ENCODE data around the gene KRT86. TPM values are rescaled to one million over a fixed set of nuclear protein-coding genes. Genes with fewer than 3 reads are reported as not detected.
A peak's percentile ranks its signal among the peaks of the same experiment; 100 is the strongest.
"Not testable (repeated sequence)": the region's sequence is repeated elsewhere in the genome, so short reads cannot be mapped to it uniquely, and the experiment has no call there.

The KRT86 gene
- polyA plus RNA-seq, 2 of the 4 experiments (the other 2 are of a cell fraction): 23.5 to 378 TPM

DNA sequence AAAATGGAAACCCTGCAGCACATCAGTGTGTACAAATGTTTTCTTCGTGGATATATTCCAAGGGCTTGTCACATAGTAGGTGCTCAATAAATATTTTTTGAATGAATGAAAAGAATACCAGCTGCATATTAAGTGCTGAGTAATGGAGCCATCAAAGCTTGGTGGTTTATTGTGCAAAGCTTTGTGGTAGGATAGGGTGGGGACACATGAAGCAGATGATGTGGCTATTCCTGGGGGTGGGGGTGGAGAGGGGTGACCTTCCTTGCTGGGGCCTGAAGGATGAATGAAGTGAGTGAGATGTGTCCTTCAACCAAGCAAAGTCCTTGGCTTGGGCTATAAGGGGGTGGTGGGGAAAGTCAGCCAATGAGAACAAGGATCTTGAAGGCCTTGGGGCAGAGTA, 21.2 kb downstream of the KRT86 start:
- ChIA-PET CTCF (interaction anchor here (0.8 to 7.4 kb wide), 10 partner anchors 9 to 589 kb away, joined by 3 to 42 read pairs (median 8); no protein-coding TSS in a partner anchor), POLR2A (no interaction called here)
- no peak for TF ChIP-seq SREBF2 (IDR thresholded peaks at IDR 0.05)
- TF ChIP-seq CHD4 (IDR thresholded peaks at IDR 0.05; ENCODE audit: borderline replicate concordance): no peak
- TF ChIP-seq, protein P1, sequence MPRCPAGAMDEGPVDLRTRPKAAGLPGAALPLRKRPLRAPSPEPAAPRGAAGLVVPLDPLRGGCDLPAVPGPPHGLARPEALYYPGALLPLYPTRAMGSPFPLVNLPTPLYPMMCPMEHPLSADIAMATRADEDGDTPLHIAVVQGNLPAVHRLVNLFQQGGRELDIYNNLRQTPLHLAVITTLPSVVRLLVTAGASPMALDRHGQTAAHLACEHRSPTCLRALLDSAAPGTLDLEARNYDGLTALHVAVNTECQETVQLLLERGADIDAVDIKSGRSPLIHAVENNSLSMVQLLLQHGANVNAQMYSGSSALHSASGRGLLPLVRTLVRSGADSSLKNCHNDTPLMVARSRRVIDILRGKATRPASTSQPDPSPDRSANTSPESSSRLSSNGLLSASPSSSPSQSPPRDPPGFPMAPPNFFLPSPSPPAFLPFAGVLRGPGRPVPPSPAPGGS (IDR thresholded peaks at IDR 0.05): no peak
- TF ChIP-seq, protein P2, sequence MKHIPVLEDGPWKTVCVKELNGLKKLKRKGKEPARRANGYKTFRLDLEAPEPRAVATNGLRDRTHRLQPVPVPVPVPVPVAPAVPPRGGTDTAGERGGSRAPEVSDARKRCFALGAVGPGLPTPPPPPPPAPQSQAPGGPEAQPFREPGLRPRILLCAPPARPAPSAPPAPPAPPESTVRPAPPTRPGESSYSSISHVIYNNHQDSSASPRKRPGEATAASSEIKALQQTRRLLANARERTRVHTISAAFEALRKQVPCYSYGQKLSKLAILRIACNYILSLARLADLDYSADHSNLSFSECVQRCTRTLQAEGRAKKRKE (CRISPR knock-in tag; IDR thresholded peaks at IDR 0.05; ENCODE audit: low read depth): no peak
- no peak for TF ChIP-seq HEYL (CRISPR knock-in tag; IDR thresholded peaks at IDR 0.05)
- TF ChIP-seq CBX2 (IDR thresholded peaks at IDR 0.05; ENCODE audit: borderline replicate concordance, low read depth): no peak
- Histone ChIP-seq H3K4me3 (no peak overlapping the region), H3K4me2 (no peak overlapping the region), H3K4me1 (peaks cover 28% of the 10 kb centered on the region), H3K9me3 (no peaks in the 10 kb centered on the region), H3K27ac (peak overlapping the region in 1 of 2 experiments; percentile 19; a peak in 1 of 6 replicates)
- WGBS (ENCODE audit: missing lambda C conversion rate): 50% methylated on average over 1 of the region's 1 CpG
- no peak for FAIRE-seq
- no peak for DNase-seq (ENCODE audit: low read depth in 1 of 2, low spot score in 1 of 2)
- no peak for ATAC-seq

DNA sequence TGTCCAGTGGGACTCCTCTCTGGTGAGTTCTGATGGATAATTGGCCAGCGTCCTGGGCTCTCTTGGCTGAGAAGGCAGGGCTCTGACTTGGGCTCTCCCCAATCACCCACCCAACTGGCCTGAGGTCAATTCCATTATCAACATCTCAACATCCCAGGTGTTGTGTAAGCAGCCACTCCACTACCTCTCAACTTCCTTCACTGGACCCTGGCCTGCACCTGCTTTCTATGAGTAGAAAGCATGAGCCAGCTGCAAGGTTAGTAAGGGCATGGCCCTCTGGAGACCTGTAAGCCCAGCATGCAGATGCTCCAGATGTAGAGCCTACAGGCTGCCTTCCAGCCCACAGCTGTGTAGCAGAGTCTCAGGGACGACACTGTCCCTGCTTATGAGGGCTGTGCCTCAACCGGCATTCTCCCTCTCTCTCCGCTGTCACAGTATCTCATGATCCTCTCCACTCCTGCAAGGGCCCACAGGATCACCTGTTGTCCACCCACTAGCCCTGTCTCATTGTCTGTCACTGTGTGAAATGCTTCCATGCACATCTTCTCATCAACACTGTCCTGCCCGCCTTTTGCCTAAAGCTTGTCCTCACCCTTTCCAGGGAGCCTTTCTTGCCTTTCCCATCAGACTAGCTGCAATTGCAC, 22.2 kb downstream of the KRT86 start:
- 90% methylated on average over 5 of the region's 5 CpGs for WGBS (ENCODE audit: missing lambda C conversion rate)
- peak overlapping the region in 1 of 2 experiments; percentile 12; a peak in 2 of 6 replicates for H3K27ac ChIP-seq
- H3K9me3 ChIP-seq: no peaks in the 10 kb centered on the region
- CTCF ChIA-PET: interaction anchor here (0.6 to 7.4 kb wide), 11 partner anchors 10 to 583 kb away, joined by 3 to 42 read pairs (median 6); no protein-coding TSS in a partner anchor
- no peak for DNase-seq (ENCODE audit: low read depth in 1 of 2, low spot score in 1 of 2)
- no peak for FAIRE-seq
- TF ChIP-seq CBX2 (IDR thresholded peaks at IDR 0.05; ENCODE audit: borderline replicate concordance, low read depth) (no peak), FOSB (CRISPR knock-in tag; IDR thresholded peaks at IDR 0.05) (no peak), EHF (CRISPR knock-in tag; IDR thresholded peaks at IDR 0.05) (no peak), NR3C1 (IDR thresholded peaks at IDR 0.05) (no peak), NFE2L2 (conservative IDR thresholded peaks at IDR 0.05; ENCODE audit: low read length) (no peak)
- POLR2A ChIA-PET: no interaction called here
- no peak overlapping the region for H3K4me3 ChIP-seq
- H3K4me2 ChIP-seq: no peak overlapping the region
- no peak; a peak in 1 of 6 replicates for ATAC-seq
- peaks cover 23% of the 10 kb centered on the region for H3K4me1 ChIP-seq

DNA sequence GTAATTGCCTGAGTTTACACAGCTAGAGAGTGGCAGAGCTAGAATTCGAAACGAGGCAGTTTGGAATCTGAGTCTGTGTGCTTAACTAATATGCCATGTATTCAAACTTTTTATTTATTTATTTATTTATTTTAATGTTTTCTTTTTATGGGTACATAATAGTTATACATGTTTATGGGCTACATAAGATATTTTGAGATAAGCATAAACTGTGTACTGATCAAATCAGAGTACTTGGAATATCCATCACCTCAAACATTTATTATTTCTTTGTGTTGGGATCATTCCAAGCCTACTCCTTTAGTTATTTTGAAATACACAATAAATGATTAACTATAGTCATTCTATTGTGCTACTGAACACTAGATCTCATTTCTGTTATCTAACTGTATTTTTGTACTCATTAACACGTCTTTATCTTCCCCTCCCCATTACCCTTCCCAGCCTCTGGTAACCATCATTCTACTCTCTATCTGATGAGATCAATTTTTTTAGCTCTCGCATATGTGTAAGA, 24.3 kb downstream of the KRT86 start:
- ATAC-seq (no peak), FAIRE-seq (no peak), DNase-seq (ENCODE audit: low read depth in 1 of 2, low spot score in 1 of 2) (no peak)
- Histone ChIP-seq H3K4me2 (peak overlapping the region; percentile 26; the same call in 2 of the 3 replicates), H3K27ac (no peak overlapping the region), H3K9me3 (no peaks in the 10 kb centered on the region), H3K4me1 (peaks cover 11% of the 10 kb centered on the region), H3K4me3 (no peak overlapping the region)
- TF ChIP-seq POLR2AphosphoS2 (conservative IDR thresholded peaks at IDR 0.05; ENCODE audit: low read length): no peak
- CTCF ChIA-PET: interaction anchor here (2.0 to 4.7 kb wide), 2 partner anchors 15 to 29 kb away, joined by 6 to 33 read pairs; no protein-coding TSS in a partner anchor
- 47% methylated on average over 4 of the region's 4 CpGs for WGBS (ENCODE audit: missing lambda C conversion rate)
- POLR2A ChIA-PET: no interaction called here

DNA sequence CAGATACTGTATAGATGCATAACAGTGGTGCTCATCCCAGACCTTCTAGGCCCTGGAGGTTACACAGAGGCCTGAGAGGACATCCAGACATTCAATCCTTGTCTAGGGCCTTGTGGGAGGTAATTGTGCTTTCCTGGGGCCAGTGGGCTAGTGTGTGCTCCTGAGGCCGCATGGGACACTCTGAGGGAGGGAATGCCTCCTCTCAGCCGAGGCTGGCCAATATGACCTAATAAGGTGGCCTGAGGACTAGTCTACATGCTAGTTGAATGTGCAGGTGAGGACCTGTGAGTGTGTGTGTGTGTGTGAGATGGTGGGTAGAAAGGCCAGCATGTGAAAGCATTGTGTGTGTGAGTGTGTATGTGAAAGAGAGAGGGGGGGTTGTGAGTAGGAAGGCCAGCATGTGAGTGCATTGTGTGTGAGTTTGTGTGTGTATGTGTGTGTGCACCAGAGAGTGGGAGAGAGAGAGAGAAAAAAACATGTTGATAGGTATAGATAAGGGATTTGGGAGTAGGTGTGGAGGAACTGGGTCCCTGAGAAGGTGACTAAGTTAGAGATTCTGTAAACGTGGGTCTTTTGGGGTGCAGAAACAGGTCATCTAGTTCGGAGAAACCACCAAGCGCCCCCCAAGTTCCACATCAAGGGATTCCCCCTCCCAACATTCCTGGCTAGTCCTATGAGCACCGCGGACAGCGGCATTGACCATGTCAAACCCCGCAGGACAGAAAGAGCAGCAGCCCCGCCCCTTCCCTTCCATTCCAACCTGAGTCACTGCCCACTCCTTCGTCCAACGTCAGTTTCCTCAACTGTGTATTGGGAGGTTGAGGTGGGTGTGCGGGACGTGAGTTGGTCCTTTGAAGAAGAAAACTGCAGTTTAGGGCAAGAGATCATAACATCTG, 26.6 kb downstream of the KRT86 start:
- TF ChIP-seq ESRRA (IDR thresholded peaks at IDR 0.05; ENCODE audit: borderline replicate concordance, low read length): no peak
- TF ChIP-seq, protein P3, sequence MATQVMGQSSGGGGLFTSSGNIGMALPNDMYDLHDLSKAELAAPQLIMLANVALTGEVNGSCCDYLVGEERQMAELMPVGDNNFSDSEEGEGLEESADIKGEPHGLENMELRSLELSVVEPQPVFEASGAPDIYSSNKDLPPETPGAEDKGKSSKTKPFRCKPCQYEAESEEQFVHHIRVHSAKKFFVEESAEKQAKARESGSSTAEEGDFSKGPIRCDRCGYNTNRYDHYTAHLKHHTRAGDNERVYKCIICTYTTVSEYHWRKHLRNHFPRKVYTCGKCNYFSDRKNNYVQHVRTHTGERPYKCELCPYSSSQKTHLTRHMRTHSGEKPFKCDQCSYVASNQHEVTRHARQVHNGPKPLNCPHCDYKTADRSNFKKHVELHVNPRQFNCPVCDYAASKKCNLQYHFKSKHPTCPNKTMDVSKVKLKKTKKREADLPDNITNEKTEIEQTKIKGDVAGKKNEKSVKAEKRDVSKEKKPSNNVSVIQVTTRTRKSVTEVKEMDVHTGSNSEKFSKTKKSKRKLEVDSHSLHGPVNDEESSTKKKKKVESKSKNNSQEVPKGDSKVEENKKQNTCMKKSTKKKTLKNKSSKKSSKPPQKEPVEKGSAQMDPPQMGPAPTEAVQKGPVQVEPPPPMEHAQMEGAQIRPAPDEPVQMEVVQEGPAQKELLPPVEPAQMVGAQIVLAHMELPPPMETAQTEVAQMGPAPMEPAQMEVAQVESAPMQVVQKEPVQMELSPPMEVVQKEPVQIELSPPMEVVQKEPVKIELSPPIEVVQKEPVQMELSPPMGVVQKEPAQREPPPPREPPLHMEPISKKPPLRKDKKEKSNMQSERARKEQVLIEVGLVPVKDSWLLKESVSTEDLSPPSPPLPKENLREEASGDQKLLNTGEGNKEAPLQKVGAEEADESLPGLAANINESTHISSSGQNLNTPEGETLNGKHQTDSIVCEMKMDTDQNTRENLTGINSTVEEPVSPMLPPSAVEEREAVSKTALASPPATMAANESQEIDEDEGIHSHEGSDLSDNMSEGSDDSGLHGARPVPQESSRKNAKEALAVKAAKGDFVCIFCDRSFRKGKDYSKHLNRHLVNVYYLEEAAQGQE (IDR thresholded peaks at IDR 0.05): peak; percentile 79
- Histone ChIP-seq H3K27ac (peak overlapping the region in 1 of 2 experiments; percentile 44; a peak in 2 of 6 replicates), H3K9me3 (no peaks in the 10 kb centered on the region), H3K4me3 (no peak overlapping the region), H3K4me2 (no peak overlapping the region), H3K4me1 (peaks cover 9% of the 10 kb centered on the region)
- ChIA-PET POLR2A (no interaction called here), CTCF (interaction anchor here (1.2 kb wide), 1 partner anchor 157 kb away, joined by 3 read pairs; no protein-coding TSS in a partner anchor)
- FAIRE-seq (no peak), ATAC-seq (no peak), DNase-seq (ENCODE audit: low read depth in 1 of 2, low spot score in 1 of 2) (no peak)
- 81% methylated on average over 14 of the region's 14 CpGs for WGBS (ENCODE audit: missing lambda C conversion rate)

DNA sequence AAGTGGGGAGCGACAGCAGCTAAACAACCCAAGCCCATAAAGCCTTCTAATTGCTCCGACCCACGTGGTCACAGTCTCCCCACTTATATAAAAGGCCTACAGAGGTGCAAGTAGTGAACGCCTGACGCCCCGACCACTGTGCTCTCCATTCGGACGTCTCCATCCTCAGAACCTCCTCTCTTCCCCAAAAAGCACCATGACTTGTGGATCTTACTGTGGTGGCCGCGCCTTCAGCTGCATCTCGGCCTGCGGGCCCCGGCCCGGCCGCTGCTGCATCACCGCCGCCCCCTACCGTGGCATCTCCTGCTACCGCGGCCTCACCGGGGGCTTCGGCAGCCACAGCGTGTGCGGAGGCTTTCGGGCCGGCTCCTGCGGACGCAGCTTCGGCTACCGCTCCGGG, 27.3 kb downstream of the KRT86 start:
- WGBS (ENCODE audit: missing lambda C conversion rate): 88% methylated on average over 18 of the region's 31 CpGs
- H3K9me3 ChIP-seq; H3K4me2 ChIP-seq; DNase-seq (ENCODE audit: low read depth in 1 of 2, low spot score in 1 of 2); POLR2A ChIA-PET; ATAC-seq; H3K27ac ChIP-seq; H3K4me3 ChIP-seq; FAIRE-seq: not testable (repeated sequence)
- CTCF ChIA-PET: interaction anchor here (1.2 kb wide), 1 partner anchor 158 kb away, joined by 3 read pairs; no protein-coding TSS in a partner anchor
- peaks cover 13% of the 10 kb centered on the region for H3K4me1 ChIP-seq
